Small intestine (tissue), 7 donors: ENCODE measurements around the gene NT5C1A. TPM values are rescaled to one million over a fixed set of nuclear protein-coding genes. Genes with fewer than 3 reads are reported as not detected.

ENCODE experiments used
- DNase-seq, 2 donors: peaks; one replicate each; pipeline versions ENCODE4 v3.0.0 to v3.0.0-alpha.2; 2013
- FAIRE-seq: peaks from 2 replicates; lab custom pipeline; 2012; peaks lifted over from hg19 to GRCh38; lab: Jason Lieb, UNC
- H3K27ac ChIP-seq, 3 donors: one replicate each; pipeline ENCODE4 v1.5.1; 2013; ENCODE audit warnings: low read length in 2 of 3, mild to moderate bottlenecking in 2 of 3, control low read depth in 1 of 3, inconsistent platforms in 1 of 3, low read depth in 1 of 3, moderate library complexity in 1 of 3
- H3K27me3 ChIP-seq, 3 donors: one replicate each; pipeline ENCODE4 v1.6.1; 2013; ENCODE audit warnings: low read length in 3 of 3, inconsistent platforms in 1 of 3; ENCODE audit not compliant: control insufficient read depth in 3 of 3, insufficient read depth in 3 of 3
- H3K36me3 ChIP-seq, 3 donors: one replicate each; pipeline ENCODE4 v1.6.1; 2013; ENCODE audit warnings: low read length in 3 of 3, inconsistent platforms in 1 of 3, low read depth in 1 of 3, mild to moderate bottlenecking in 1 of 3, moderate library complexity in 1 of 3; ENCODE audit not compliant: control insufficient read depth in 3 of 3, insufficient read depth in 2 of 3
- H3K4me1 ChIP-seq, 3 donors: one replicate each; pipeline ENCODE4 v1.6.1; 2013; ENCODE audit warnings: low read length in 2 of 3, inconsistent platforms in 1 of 3, low read depth in 1 of 3, mild to moderate bottlenecking in 1 of 3, moderate library complexity in 1 of 3; ENCODE audit not compliant: control insufficient read depth in 3 of 3, insufficient read depth in 2 of 3
- H3K4me3 ChIP-seq, 3 donors: one replicate each; pipeline ENCODE4 v1.5.1; 2013; ENCODE audit warnings: low read length in 3 of 3, control low read depth in 1 of 3, inconsistent platforms in 1 of 3, low read depth in 1 of 3, mild to moderate bottlenecking in 1 of 3, moderate library complexity in 1 of 3
- H3K9me3 ChIP-seq, 2 donors: one replicate each; pipeline ENCODE4 v1.6.1; 2013; ENCODE audit warnings: low read depth in 1 of 2, low read length in 1 of 2; ENCODE audit not compliant: control insufficient read depth in 2 of 2, insufficient read depth in 1 of 2
- WGBS, 3 donors: extraction: QIAGEN DNeasy Blood & Tissue Kit; methylation state at CpG; one replicate each; pipeline ENCODE4 v1.1.7; 2013; 5-methylcytosine and 5-hydroxymethylcytosine counted together
- polyA plus RNA-seq, 4 donors: library from polyadenylated mRNA; stranded (reverse) in 3 of 4; unstranded in 1 of 4; fragments of 200-250 nt in 3 of 4; fragments of 120-200 nt in 1 of 4; gene quantifications; one replicate each; pipeline versions ENCODE4 v1.2.1 to v1.2.3, GENCODE V29; 2013
- donor health status: healthy with polysubstance abuse.
- donor health status: control.
- donor health status: control.
- donor health status: Bipolar disorder and iron deficiency.
- donor health status: healthy.

Gene NT5C1A
- polyA plus RNA-seq, 4 donors, result 0.12 to 0.16 TPM; not detected in 2

GRCh38 chr1:39615086-39615673 is 56.7 kb downstream of the NT5C1A start:
- peaks cover 0 to 4% (median 0%) of the 10 kb centered on the region in 3 donors for H3K27me3 ChIP-seq
- FAIRE-seq, result no peak
- no peaks in the 10 kb centered on the region for H3K4me1 ChIP-seq
- H3K4me3 ChIP-seq, result no peak overlapping the region
- no peak for DNase-seq
- H3K27ac ChIP-seq, result no peak overlapping the region
- 62 to 72% (median 72%) methylated on average over 8 of the region's 8 CpGs for WGBS, 3 donors
- no peaks in the 10 kb centered on the region for H3K9me3 ChIP-seq
- H3K36me3 ChIP-seq, result no peaks in the 10 kb centered on the region

GRCh38 chr1:39614488-39614887 is 57.4 kb downstream of the NT5C1A start:
- WGBS, 3 donors, result 91 to 96% (median 93%) methylated on average over 6 of the region's 6 CpGs
- no peaks in the 10 kb centered on the region for H3K36me3 ChIP-seq
- no peak overlapping the region for H3K4me3 ChIP-seq
- no peaks in the 10 kb centered on the region for H3K9me3 ChIP-seq
- no peak for FAIRE-seq
- H3K4me1 ChIP-seq, result no peaks in the 10 kb centered on the region
- no peak for DNase-seq
- peaks cover 0 to 9% (median 0%) of the 10 kb centered on the region in 3 donors for H3K27me3 ChIP-seq
- H3K27ac ChIP-seq, result no peak overlapping the region

- WGBS, 3 donors, result 76 to 95% (median 88%) methylated on average over 6 of the region's 6 CpGs
- Histone ChIP-seq H3K4me1 (no peaks in the 10 kb centered on the region), H3K9me3 (no peaks in the 10 kb centered on the region), H3K36me3 (no peaks in the 10 kb centered on the region), H3K4me3 (no peak overlapping the region), H3K27ac (no peak overlapping the region), H3K27me3 (peaks cover 0 to 9% (median 0%) of the 10 kb centered on the region in 3 donors)
- no peak for FAIRE-seq
- DNase-seq, result no peak
Measured at GRCh38 chr1:39613250-39613649, 58.7 kb downstream of the NT5C1A start.

GRCh38 chr1:39609618-39610331 is 62.1 kb downstream of the NT5C1A start:
- no peak for FAIRE-seq
- WGBS, 3 donors, result 26 to 40% (median 39%) methylated on average over 36 to 42 of the region's 42 CpGs
- no peaks in the 10 kb centered on the region for H3K4me1 ChIP-seq
- peak; percentile 46 to 54 for DNase-seq
- H3K27ac ChIP-seq, result no peak overlapping the region
- H3K36me3 ChIP-seq, result no peaks in the 10 kb centered on the region
- H3K4me3 ChIP-seq, result no peak overlapping the region
- H3K9me3 ChIP-seq, result no peaks in the 10 kb centered on the region
- H3K27me3 ChIP-seq, result peaks cover 0 to 8% (median 0%) of the 10 kb centered on the region in 3 donors

Other genes starting within 250 kb of the NT5C1A start
- under 1 TPM in 3 of 4 donors, not detected in 1; 0.37 to 0.66 (median 0.45) TPM for gene BMP8A, start 180.5 kb downstream of the NT5C1A start, polyA plus RNA-seq
- 100 to 1,000 TPM in 2 of 4 donors, 10 to 100 TPM in 2; 67.5 to 129 (median 104) TPM for gene PABPC4, start 95.3 kb downstream of the NT5C1A start, polyA plus RNA-seq
- 1 to 10 TPM in 3 of 4 donors, not detected in 1; 1.1 to 4.7 (median 3.4) TPM for gene HEYL, start 32.5 kb downstream of the NT5C1A start, polyA plus RNA-seq
- gene HPCAL4, start 19.3 kb upstream of the NT5C1A start, polyA plus RNA-seq, result under 1 TPM; 0.10 to 0.27 (median 0.22) TPM
- 10 to 100 TPM; 39.7 to 72.5 (median 55.6) TPM for gene PPIE, start 66.8 kb upstream of the NT5C1A start, polyA plus RNA-seq
- 1 to 10 TPM; 1.0 to 3.5 (median 3.0) TPM for gene OXCT2, start 99.2 kb upstream of the NT5C1A start, polyA plus RNA-seq
- 10 to 100 TPM in 1 of 4 donors, 1 to 10 TPM in 3; 1.0 to 13.8 (median 7.6) TPM for gene BMP8B, start 116.8 kb upstream of the NT5C1A start, polyA plus RNA-seq
- gene TRIT1, start 211.4 kb upstream of the NT5C1A start, polyA plus RNA-seq, result 10 to 100 TPM in 2 of 4 donors, 1 to 10 TPM in 2; 4.3 to 23.6 (median 9.3) TPM
- gene MYCL, start 229.8 kb upstream of the NT5C1A start, polyA plus RNA-seq, result 1 to 10 TPM; 3.5 to 9.0 (median 6.1) TPM